Measurements from ENCODE around the gene DHX32. TPM values are rescaled to one million over a fixed set of nuclear protein-coding genes. Genes with fewer than 3 reads are reported as not detected.

The DHX32 gene
- total RNA-seq, 1 experiment from 2014 or later: 28.0 TPM

DNA sequence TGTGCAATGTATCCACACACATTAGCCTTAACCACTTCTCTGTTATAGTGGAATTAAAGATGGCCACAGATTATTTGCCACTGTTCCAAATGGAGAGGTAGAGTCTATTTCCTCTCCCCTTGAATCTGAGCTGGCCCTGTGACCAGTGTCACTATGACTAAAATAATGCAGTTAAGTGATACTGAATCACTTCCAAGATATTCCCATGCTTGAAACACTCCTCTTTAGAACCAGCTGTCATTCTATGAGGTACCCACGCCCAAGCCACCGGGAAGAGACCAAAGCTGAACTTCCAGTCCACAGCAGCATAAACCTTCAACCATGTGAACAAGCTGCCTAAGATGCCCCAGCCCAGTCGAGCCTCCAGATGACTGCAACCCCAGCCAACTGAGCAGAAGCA, 2.1 kb upstream of the DHX32 start (continued):
- TF ChIP-seq, protein P1, sequence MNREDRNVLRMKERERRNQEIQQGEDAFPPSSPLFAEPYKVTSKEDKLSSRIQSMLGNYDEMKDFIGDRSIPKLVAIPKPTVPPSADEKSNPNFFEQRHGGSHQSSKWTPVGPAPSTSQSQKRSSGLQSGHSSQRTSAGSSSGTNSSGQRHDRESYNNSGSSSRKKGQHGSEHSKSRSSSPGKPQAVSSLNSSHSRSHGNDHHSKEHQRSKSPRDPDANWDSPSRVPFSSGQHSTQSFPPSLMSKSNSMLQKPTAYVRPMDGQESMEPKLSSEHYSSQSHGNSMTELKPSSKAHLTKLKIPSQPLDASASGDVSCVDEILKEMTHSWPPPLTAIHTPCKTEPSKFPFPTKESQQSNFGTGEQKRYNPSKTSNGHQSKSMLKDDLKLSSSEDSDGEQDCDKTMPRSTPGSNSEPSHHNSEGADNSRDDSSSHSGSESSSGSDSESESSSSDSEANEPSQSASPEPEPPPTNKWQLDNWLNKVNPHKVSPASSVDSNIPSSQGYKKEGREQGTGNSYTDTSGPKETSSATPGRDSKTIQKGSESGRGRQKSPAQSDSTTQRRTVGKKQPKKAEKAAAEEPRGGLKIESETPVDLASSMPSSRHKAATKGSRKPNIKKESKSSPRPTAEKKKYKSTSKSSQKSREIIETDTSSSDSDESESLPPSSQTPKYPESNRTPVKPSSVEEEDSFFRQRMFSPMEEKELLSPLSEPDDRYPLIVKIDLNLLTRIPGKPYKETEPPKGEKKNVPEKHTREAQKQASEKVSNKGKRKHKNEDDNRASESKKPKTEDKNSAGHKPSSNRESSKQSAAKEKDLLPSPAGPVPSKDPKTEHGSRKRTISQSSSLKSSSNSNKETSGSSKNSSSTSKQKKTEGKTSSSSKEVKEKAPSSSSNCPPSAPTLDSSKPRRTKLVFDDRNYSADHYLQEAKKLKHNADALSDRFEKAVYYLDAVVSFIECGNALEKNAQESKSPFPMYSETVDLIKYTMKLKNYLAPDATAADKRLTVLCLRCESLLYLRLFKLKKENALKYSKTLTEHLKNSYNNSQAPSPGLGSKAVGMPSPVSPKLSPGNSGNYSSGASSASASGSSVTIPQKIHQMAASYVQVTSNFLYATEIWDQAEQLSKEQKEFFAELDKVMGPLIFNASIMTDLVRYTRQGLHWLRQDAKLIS (CRISPR knock-in tag; IDR thresholded peaks at IDR 0.05; ENCODE audit: borderline replicate concordance): no peak
- no peak for TF ChIP-seq TCF7 (CRISPR knock-in tag; IDR thresholded peaks at IDR 0.05; ENCODE audit: low read depth)
- no peak for TF ChIP-seq EMX1 (CRISPR knock-in tag; IDR thresholded peaks at IDR 0.05)
- TF ChIP-seq ZNF263 (CRISPR knock-in tag; IDR thresholded peaks at IDR 0.05; ENCODE audit: low read depth): no peak
- TF ChIP-seq ATF1 (CRISPR knock-in tag; IDR thresholded peaks at IDR 0.05): no peak
- TF ChIP-seq IRF2 (CRISPR knock-in tag; IDR thresholded peaks at IDR 0.05; ENCODE audit: borderline replicate concordance, low read depth): no peak
- no peak for TF ChIP-seq NR2C2 (CRISPR knock-in tag; IDR thresholded peaks at IDR 0.05)
- no peak for TF ChIP-seq FOXK1 (CRISPR knock-in tag; IDR thresholded peaks at IDR 0.05)

- H3K4me3 Mint-ChIP-seq: no peak overlapping the region
- DNase-seq (ENCODE audit: low spot score) (no peak), ATAC-seq (no peak)
- peaks cover 24% of the 10 kb centered on the region for H3K36me3 Mint-ChIP-seq
- no peak for TF ChIP-seq NFATC4 (CRISPR knock-in tag; IDR thresholded peaks at IDR 0.05)
- TF ChIP-seq ATF3 (CRISPR knock-in tag; conservative IDR thresholded peaks at IDR 0.05): no peak
- TF ChIP-seq GTF2I (CRISPR knock-in tag; conservative IDR thresholded peaks at IDR 0.05): no peak
- TF ChIP-seq ZNF219 (CRISPR knock-in tag; IDR thresholded peaks at IDR 0.05; ENCODE audit: borderline replicate concordance): no peak
- no peak for TF ChIP-seq FOXP1 (CRISPR knock-in tag; IDR thresholded peaks at IDR 0.05; ENCODE audit: borderline replicate concordance)
- no peak for TF ChIP-seq SMAD4 (CRISPR knock-in tag; IDR thresholded peaks at IDR 0.05)
- no peak for TF ChIP-seq NFYB (CRISPR knock-in tag; conservative IDR thresholded peaks at IDR 0.05; ENCODE audit: low read depth)
- no peak for TF ChIP-seq ZNF281 (CRISPR knock-in tag; IDR thresholded peaks at IDR 0.05)
- TF ChIP-seq, protein P2, sequence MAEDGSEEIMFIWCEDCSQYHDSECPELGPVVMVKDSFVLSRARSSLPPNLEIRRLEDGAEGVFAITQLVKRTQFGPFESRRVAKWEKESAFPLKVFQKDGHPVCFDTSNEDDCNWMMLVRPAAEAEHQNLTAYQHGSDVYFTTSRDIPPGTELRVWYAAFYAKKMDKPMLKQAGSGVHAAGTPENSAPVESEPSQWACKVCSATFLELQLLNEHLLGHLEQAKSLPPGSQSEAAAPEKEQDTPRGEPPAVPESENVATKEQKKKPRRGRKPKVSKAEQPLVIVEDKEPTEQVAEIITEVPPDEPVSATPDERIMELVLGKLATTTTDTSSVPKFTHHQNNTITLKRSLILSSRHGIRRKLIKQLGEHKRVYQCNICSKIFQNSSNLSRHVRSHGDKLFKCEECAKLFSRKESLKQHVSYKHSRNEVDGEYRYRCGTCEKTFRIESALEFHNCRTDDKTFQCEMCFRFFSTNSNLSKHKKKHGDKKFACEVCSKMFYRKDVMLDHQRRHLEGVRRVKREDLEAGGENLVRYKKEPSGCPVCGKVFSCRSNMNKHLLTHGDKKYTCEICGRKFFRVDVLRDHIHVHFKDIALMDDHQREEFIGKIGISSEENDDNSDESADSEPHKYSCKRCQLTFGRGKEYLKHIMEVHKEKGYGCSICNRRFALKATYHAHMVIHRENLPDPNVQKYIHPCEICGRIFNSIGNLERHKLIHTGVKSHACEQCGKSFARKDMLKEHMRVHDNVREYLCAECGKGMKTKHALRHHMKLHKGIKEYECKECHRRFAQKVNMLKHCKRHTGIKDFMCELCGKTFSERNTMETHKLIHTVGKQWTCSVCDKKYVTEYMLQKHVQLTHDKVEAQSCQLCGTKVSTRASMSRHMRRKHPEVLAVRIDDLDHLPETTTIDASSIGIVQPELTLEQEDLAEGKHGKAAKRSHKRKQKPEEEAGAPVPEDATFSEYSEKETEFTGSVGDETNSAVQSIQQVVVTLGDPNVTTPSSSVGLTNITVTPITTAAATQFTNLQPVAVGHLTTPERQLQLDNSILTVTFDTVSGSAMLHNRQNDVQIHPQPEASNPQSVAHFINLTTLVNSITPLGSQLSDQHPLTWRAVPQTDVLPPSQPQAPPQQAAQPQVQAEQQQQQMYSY (CRISPR knock-in tag; IDR thresholded peaks at IDR 0.05): no peak
- no peak for TF ChIP-seq IRF1 (CRISPR knock-in tag; IDR thresholded peaks at IDR 0.05)
- no peak for TF ChIP-seq ESRRA (CRISPR knock-in tag; IDR thresholded peaks at IDR 0.05; ENCODE audit: borderline replicate concordance)
- CTCF ChIA-PET: interaction anchor here (0.6 to 1.0 kb wide), 2 partner anchors 14 to 15 kb away, joined by 3 to 4 read pairs; no protein-coding TSS in a partner anchor
- no peak overlapping the region for H3K27ac Mint-ChIP-seq
- H3K4me1 Mint-ChIP-seq: peaks cover 27% of the 10 kb centered on the region
- H3K27me3 Mint-ChIP-seq (ENCODE audit: low read depth): peaks cover 5% of the 10 kb centered on the region
- POLR2A ChIA-PET: no interaction called here
- peaks cover 8% of the 10 kb centered on the region; the same call in 1 of the 2 replicates for H3K9me3 Mint-ChIP-seq
These were observed 1.5 kb upstream of the DHX32 start for GRCh38 chr10:125882596-125882995.
